WTC11 (cell line): ENCODE results near the gene ANKMY2. TPM values are rescaled to one million over a fixed set of nuclear protein-coding genes. Genes with fewer than 3 reads are reported as not detected.

Experiments used
- ZNF425 ChIP-seq: fragments of 250-450 bp; sonication (Bioruptor Pico); conservative IDR thresholded peaks from 2 replicates; pipeline ENCODE4 v1.9.0; 2021; ENCODE audit warnings: mild to moderate bottlenecking
- ZNF532 ChIP-seq: fragments of 250-450 bp; sonication (Bioruptor Pico); IDR thresholded peaks from 2 replicates; pipeline ENCODE4 v1.9.0; 2021; ENCODE audit warnings: mild to moderate bottlenecking, borderline replicate concordance
- total RNA-seq: library from RNA; stranded (reverse); gene quantifications from 3 replicates; pipeline ENCODE4 v1.2.3, GENCODE V29; 2021

The ANKMY2 gene
- total RNA-seq, 1 experiment from 2014 or later, result 13.6 TPM

- no peak for TF ChIP-seq ZNF532 (CRISPR knock-in tag)
- TF ChIP-seq ZNF425 (CRISPR knock-in tag), result no peak
Measured at GRCh38 chr7:16550671-16551070, 94.9 kb downstream of the ANKMY2 start (continued).

Other genes starting within 250 kb of the ANKMY2 start
- 0.66 to 0.87 TPM (median 0.76 TPM) in 3 replicates for gene CRPPA, start 224.2 kb downstream of the ANKMY2 start, total RNA-seq
- gene SOSTDC1, start 180.0 kb downstream of the ANKMY2 start, total RNA-seq, result 0.09 to 0.23 TPM (median 0.15 TPM) in 3 replicates
- gene LRRC72, start 118.9 kb downstream of the ANKMY2 start, total RNA-seq, result not detected in 3 replicates
- 100.0 to 105 TPM (median 104 TPM) in 3 replicates for gene BZW2, start 427 bp upstream of the ANKMY2 start, total RNA-seq
- 30.4 to 32.7 TPM (median 32.0 TPM) in 3 replicates for gene TSPAN13, start 108.0 kb upstream of the ANKMY2 start, total RNA-seq
- gene AGR2, start 159.2 kb upstream of the ANKMY2 start, total RNA-seq, result 0.32 to 1.6 TPM (median 1.4 TPM) in 3 replicates
- gene AGR3, start 236.2 kb upstream of the ANKMY2 start, total RNA-seq, result not detected in 3 replicates